ENCODE measurements around the gene LRRC19.

Gene LRRC19

DNA sequence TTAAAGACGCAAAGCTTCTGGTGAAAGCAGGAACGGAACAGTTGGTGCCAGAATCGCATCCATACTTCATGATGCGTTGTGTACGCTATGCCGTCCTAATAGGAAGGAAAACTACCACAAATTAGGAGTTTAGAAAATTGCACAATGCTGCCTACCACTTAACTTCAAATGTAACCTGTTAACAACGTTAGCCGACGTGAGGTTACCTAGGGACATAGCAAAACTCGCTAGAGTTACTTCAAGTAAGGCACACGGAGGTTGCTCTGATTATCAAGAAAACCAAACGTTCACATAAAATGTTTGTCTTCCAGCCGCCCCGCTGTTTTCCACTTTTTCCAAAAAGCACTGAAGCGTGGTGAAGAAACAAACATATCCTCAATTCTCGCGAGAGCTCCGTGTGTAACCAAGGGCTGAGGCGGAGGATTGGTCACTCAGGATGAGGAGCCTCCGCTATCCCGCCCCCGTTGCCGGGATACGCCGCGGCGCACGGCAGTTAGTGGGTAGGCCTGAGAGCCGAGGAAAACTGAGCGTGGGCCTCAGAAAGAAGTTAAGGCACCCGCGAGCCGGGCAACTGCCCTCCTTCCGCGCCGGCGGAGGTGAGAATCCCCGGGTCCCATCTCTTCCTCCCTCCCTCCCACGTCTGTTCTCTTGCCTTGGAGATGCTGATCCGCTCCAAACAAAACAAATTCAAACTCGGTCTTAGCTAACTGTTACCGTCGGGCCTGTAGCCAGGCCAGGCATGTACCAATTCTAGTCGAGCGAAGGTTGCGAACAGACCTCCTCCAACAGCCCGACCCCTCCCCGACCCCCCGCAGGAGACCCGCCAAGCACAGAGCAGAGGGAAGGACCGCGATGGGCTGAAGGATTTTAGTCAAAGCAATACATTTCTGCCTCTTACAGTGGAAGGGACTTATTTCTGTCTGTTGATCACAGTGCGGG lies 49.3 kb downstream of the LRRC19 start, which contains the start of gene IFT74:
IFT74 (plus strand) TSS at position 492 of the 939 bp plus-strand sequence. CDS start 5,556 bp downstream, outside the sequence.
- peak; percentile 79 for DNase-seq (ENCODE audit: low read depth, low spot score)
- peak within 1 kb of the TSS; percentile 53 for H3K27ac ChIP-seq

DNA sequence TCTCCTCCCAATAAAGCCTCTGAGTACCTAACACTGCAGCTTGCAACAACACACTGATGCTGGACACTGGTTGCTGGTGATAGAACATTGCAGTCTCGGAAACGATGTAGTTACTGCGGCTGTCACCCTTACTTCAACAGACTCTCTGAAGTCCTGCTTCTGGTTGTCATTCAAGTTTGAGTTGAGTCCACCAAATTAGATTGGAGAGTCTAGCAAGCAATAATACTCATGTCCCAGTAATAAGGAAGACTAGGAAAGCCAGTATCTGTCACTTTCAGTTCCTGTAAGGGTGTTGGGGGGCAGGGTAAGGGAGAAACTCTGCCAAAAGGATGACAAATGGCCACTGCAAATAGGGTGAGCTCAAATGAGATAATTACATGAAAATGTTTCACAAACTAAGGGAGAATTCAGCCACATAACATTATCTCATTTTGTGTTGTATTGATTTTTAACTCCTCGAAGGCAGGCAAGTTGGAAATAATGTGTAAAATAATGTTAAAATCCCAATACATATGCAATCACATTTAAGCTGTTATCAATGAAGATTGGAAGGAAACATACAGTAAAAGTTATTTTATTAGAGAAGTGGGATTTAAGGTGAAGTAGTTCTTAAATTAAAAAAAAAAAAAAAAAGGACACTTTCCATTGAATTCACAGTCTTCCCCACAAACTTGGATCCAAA lies 50.1 kb downstream of the LRRC19 start:
- no peak for DNase-seq (ENCODE audit: low read depth, low spot score)
- peak overlapping the region; percentile 53 for H3K27ac ChIP-seq

DNA sequence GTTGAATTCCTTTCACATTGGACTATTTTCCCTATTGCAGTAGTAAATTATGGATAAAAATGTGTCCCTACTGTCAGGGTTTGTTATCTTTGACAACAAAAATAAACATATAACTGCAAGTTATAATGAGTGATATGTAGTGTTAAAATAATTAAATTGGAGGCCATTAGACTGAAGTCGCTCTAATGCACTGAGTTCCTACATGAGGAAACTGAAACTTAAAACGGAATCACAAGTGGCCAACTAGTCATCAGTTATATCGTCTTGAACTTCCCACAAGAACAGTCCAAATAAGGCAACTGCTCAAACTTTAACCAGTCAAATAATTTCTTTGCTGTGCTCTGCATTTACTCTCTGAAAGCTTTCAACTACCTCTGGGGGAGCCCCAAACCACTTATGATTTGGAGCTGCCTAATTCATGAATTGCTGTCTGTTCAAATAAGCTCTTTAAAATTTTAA lies 51.4 kb downstream of the LRRC19 start:
- DNase-seq (ENCODE audit: low read depth, low spot score): no peak
- no peak overlapping the region for H3K27ac ChIP-seq

DNA sequence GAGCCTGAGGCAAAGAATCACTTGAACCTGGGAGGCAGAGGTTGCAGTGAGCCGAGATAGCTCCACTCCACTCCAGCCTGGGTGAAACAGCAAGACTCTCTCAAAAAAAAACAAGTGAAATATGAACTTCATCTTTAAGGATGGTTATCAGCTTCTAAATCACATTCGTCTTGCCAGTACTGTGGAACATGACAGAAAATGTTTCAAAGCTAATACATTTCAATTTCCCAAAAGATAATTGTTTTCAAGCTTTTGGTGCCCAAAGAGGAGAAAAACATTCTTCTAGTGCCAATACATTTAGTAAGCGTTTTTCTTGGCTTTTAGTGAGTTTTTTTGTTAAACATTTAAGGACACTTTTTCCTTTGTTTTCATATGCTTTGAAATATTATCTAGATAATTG lies 53.7 kb downstream of the LRRC19 start:
- no peak overlapping the region for H3K27ac ChIP-seq
- DNase-seq (ENCODE audit: low read depth, low spot score): no peak

DNA sequence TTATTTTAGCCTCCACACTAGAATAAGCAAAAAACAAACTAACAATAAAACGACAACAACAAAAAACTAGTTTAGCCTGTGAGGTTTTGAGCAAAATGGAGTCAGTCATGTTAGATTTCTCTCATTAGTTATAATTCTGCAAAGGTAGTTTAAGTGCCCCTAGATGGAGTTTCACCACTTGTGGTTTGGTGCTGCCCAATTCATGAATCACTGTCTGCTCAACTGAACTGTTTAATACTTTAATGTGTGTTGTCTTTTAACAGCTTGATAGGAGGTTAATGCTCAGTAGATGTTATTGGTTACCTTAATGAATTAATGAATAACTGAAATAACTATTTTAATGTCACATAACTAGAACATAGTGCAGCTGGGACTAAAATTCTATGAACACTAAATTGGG lies 55.0 kb downstream of the LRRC19 start:
- no peak overlapping the region for H3K27ac ChIP-seq
- no peak for DNase-seq (ENCODE audit: low read depth, low spot score)

DNA sequence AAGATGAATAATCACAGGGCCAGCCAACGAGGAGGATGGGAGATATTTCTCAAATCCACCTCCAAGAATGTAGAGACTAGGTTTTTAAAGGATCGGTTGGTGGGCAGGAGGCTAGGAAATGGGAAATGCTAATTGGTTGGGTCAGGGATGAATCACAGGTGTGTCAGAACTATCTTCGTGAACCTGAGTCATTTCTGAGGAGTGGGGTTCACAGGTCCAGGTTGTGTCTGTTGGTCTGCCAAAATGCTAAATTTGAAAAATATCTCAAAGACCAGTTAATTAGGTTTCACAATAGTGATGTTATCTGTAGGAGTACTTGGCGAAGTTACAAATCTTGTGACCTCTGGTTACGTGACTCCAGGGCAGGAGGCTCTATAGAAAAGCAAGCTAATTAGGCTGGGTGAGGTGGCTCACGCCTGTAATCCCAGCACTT lies 55.8 kb downstream of the LRRC19 start:
- no peak overlapping the region for H3K27ac ChIP-seq
- no peak for DNase-seq (ENCODE audit: low read depth, low spot score)

DNA sequence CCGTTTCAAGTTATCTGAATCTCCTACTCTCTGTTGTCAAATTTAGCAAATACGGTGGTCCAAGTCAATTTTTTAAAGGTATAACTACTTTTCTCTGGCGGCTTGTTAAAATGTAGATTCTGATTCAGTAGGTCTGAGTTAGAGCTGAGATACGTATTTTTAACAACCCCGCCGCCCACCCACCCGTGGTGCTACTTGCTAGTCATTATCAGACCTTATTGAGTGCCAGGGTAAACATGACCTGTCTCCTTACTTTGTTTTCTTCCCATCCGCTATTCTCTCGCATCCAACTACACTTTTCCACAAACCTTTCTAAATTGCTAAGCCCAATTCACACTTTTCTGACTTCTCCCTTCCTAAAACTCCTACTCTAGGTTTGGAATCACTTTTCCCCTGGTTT lies 57.7 kb downstream of the LRRC19 start:
- H3K27ac ChIP-seq: peak overlapping the region; percentile 96
- DNase-seq (ENCODE audit: low read depth, low spot score): no peak

DNA sequence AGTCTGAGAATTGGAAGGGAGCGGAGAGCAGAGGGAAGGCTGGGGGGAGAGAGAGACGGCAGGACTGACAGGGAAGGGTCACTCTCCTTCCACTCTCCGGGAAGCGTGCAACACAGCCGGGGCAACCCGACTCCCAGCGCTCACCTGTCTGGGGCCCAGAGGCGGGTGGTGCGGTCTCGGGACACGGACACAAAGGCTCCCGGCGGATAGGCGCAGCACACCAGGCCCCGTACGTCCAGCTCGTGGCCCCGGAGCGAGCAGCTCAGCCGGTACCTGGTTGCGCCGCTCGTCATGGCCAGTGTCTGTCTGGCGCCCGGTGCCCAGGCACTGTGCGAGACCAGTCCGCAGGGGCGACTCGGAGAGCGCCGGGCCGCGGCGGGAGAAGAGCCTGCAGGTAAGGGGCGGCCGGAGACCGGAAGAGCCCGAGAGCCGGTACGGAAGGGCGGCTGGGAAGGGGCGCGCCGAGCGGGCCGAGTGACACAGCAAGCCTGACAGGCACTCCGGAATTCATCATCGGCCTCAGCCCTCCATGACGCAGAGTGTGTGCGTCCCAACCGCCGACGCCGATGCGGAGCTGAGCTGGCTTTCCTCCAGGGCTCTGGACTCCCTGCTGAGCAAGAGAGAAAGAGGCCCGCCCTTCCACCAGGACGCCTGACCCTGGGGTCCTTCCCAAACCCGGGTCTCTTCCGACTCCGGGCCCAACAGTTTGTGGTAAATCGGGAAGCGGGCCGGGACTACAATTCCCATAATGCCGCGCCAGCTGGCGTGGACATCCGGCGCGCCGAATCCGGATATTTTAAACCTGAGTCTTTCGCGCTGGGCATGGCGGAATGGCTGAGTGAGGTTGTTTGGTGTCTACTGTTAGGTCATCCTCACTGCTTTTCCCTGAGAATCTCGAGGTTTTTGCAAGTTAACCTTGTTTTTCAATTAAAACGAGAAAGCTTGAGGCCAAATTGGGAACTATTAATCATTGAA lies 58.4 kb downstream of the LRRC19 start, which contains the start of gene PLAA:
PLAA (minus strand) TSS at position 490 of the 975 bp plus-strand sequence; CDS start at position 293, 197 bp downstream.
- DNase-seq (ENCODE audit: low read depth, low spot score): peak; percentile 69

DNA sequence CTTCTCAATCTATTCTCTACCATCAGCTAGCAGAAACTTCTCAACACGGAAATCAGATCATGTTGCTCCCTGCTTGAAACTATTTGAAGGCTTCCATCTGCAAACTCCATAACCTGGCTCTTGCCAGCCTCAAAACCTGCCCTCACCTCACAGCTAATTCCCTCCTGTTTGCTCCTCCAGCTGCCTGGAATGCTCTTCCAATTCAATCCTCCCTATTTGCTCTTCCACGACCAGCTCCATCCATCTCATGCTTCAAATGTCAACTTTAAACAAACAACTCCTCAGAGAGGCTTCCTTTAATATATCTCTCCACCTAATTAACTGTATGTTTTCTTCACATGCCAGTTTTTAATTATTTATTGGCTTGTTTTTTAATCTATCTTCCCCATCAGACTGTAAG lies 59.9 kb downstream of the LRRC19 start:
- H3K27ac ChIP-seq: peak overlapping the region; percentile 96
- no peak for DNase-seq (ENCODE audit: low read depth, low spot score)

More for the DNA sequence above, 58.4 kb downstream of the LRRC19 start, which contains the start of gene PLAA:
- H3K27ac ChIP-seq: peak within 1 kb of the TSS; percentile 96
